SH-SY5Y (cell line): Measurements from ENCODE around the gene RTN4RL1.

Experiments
- GATA2 ChIP-seq: IDR thresholded peaks from 2 replicates; pipeline ENCODE4 v1.6.1; 2011; ENCODE audit warnings: mild to moderate bottlenecking, low read depth, low read length
- GATA3 ChIP-seq: IDR thresholded peaks from 2 replicates; pipeline ENCODE4 v1.6.1; 2011; ENCODE audit warnings: low read depth, mild to moderate bottlenecking, low read length, moderate library complexity

DNA sequence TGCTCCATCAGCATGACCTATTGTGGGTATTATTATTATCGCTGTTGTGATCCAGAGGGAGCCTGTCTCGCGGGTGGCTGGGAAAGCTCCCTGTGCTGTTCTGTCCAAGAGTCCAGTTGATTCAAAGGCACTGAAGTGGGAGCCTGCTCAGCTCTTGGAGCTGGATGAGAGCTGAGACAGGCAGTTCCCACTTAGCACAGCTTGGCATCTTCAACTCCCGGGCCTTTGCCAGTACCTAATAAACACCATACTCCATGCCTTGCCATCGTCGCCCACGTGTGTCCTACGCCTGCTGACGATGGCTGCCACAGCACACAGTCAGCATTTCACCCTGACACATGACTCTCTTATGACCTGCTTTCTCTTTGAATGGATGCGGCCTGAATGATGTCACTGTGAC is 32.6 kb downstream of the RTN4RL1 start:
- TF ChIP-seq GATA2 (no peak), GATA3 (no peak)
